Skeletal muscle cell (primary cell): ENCODE results near the gene TRPM2.
"Not testable (repeated sequence)": the region's sequence is repeated elsewhere in the genome, so short reads cannot be mapped to it uniquely, and the experiment has no call there.

ENCODE experiments used
- DNase-seq: peaks from one replicate; pipeline ENCODE4 v3.0.0-alpha.2; 2010; ENCODE audit warnings: low read depth
- H3K4me3 ChIP-seq: 2 replicates; pipeline ENCODE4 v1.5.1; 2011; ENCODE audit warnings: low read depth, mild to moderate bottlenecking, control low read depth, low read length, moderate library complexity

The TRPM2 gene

GRCh38 chr21:44466351-44466954 is 113.0 kb downstream of the TRPM2 start:
- H3K4me3 ChIP-seq, result no peak overlapping the region
- no peak for DNase-seq

DNA sequence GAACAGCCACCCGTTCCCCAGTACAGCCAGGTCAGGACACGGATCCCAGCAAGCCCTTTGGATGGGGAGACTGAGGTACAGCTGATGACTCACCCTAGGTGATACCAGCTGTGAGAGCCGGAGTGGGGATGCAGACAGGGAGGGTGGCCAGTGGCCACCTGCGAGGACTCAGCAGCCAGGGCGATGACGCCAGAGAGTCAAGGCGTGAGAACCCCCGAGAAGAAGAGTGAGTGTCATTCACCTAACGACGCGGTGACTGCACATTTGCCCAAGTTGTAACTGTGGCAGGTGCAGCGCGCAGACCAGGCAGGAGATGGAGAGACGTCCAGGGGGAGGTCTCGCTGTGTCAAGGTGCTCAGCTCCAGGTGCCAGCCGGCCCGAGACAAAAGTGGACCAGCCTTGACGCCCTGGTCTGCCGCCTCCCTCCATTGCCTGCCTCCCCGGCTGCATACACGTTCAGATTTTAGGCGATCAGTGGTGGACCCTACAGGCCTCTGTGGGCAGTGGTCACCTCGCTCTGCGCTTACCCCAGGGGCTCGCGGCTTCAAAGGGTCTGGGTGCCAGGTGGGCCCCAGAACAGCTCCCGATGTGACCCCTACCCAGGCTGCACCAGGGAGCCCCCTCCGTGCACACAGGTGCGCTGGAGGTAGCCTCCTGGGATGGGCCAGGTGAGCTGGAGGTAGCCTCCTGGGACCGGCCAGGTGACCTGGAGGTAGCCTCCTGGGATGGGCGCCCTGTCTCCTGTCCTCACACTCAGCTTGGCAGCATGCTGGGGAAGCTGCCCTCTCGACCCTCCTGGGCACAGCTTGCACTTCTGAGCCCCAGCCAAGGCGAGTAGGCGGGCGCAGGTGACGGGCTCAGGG is 113.8 kb downstream of the TRPM2 start:
- no peak overlapping the region for H3K4me3 ChIP-seq
- no peak for DNase-seq

DNA sequence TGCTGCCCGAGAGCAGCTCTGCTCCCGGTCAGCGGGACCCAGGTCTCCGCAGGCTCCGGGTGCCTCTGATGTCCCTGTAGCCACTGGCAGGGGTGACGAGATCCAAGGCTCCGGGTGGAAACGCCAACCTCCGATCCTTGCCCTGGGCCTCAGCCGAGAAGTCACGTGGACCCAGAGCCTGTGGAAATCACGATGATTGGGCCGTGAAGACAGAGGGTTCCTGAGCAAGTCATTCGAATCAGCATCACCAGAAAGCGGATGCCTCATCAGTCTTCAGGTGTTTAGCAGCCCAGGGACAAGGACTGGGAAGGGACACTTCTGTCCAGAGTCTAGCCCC is 114.4 kb downstream of the TRPM2 start:
- no peak for DNase-seq
- no peak overlapping the region for H3K4me3 ChIP-seq

- DNase-seq, result no peak
Observed at GRCh38 chr21:44471341-44471740, 117.9 kb downstream of the TRPM2 start.

GRCh38 chr21:44471996-44472395 is 118.6 kb downstream of the TRPM2 start:
- no peak overlapping the region for H3K4me3 ChIP-seq
- no peak for DNase-seq

More at GRCh38 chr21:44471341-44471740, 117.9 kb downstream of the TRPM2 start:
- no peak overlapping the region for H3K4me3 ChIP-seq

DNA sequence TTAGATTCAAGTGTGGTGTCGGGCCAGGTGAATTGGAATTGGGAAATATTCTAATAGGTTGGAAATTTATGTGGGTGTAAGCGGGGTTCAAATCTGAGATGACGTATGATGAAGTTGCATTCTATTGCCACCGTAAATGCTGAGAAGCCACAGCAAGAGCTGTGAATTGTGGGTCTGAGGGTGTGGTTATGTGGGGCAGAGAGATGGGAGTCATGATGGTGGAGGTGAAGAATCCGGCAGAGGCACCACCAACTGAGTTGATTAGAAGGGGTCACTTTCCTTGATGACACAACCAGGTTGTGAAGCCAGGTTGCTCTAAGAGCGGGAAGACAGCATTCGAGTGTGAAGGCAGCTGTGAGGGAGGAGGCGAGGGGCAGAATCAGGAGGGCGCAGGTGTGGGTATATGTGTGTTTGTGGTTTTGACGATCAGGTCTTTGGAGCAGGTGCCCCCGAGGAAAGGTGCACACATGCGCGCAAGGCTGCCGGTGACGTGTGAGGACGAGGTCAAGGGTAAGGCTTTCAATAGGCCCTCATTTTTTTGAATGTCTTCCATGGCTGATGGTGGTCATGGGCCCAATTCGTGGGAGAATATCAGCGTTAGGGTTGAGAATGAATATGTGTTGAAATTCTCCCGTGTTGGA is 120.6 kb downstream of the TRPM2 start:
- no peak overlapping the region for H3K4me3 ChIP-seq
- no peak for DNase-seq

DNA sequence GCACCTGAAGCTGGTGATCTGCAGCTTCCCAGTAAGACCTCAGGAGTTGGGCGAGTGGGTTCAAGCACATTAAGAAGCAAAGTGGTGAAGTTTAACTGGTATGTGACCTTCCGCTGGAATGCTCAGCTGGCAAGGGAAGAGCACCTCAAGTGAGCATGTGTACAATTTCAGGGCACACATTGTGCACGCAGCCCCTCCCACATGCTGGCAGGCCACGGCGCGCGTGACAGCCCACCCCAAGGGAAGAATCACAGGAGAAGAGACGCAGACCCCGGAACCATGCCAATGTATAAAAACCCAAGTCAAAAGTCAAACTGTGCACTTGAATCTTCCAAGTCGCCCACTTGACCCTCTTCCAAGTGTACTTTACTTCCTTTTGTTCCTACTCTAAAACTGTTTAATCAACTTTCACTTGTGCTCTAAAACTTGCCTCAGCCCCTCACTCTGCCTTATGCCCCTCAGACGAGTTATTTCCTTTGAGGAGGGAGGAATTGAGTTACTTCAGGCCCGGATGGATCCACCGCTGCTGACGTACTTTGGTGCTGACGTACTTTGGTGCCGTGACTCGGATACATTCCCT is 121.9 kb downstream of the TRPM2 start:
- DNase-seq, result no peak

GRCh38 chr21:44477131-44477530 is 123.7 kb downstream of the TRPM2 start:
- no peak for DNase-seq
- H3K4me3 ChIP-seq, result no peak overlapping the region

More for the DNA sequence above, 121.9 kb downstream of the TRPM2 start:
- H3K4me3 ChIP-seq, result no peak overlapping the region

DNA sequence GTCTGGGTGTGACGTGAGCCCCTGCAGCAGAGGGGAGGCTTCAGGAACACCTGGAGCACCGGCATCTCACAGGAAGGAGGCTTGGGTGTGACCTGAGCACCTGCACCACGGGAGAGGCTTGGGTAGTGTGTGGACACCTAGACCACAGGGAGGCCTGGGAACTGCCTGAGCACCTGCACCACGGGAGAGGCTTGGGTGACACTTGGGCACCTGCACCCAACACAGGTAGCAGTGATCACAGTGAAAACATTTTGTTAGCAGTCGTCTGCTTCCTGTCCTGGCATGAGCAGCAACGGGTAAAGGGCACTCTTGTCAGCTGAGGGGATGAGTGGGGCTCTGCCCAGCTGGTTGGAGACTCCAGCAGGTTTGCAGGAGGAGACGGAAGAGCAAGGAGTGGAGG is 124.3 kb downstream of the TRPM2 start:
- H3K4me3 ChIP-seq, result no peak overlapping the region
- DNase-seq, result no peak

DNA sequence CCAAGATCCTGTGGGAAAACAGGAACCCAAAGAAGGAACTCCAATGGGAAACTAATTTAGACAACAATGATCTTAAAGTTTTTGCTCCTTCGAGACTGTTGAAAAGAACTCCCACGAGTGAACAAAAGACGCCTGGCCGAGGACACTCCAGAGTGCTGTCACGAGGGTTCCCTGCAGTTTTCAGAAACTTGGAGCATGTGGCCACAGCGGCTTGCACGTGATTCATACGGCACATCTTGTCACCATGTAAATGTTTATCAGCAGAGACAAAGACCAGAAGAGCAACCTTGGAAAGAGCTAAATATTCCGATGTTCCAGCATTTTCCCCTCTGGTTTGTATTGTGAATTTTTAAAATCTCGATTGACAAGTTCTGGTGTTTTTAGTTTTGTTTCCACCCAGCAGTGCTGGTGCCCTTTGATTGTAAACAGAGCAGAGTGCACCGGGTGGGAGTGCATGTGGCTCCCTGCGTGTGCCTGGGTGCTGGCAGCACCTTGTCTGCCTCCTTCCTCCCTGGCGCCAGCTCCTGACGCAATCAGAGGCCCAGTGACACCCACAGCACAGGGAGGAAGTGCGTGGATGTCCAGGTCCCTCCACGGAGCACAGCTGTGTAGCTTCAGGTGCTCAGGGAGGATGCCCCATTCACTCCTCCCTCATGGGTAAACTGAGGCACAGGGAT is 124.8 kb downstream of the TRPM2 start:
- DNase-seq, result no peak
- no peak overlapping the region for H3K4me3 ChIP-seq

DNA sequence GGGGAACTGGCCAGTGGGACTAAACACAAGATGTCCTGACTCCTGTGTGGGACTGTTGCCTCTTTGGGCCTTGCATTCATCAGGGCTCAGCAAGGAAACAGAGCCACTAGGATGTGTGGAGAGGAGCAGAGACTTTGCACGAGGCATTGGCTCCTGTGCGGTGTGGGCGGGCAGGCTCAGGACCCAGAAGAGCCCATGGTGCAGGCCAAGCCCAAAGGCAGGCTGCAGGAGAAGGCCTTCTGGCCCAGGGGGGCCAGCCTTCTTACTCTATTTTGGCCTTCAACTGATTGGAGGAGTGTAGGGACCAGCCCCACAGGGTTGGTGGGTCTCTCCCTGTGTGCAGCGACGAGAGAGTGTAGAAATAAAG is 125.4 kb downstream of the TRPM2 start:
- H3K4me3 ChIP-seq, result no peak overlapping the region
- no peak for DNase-seq

- DNase-seq, result not testable (repeated sequence)
Observed at GRCh38 chr21:44479556-44480199, 126.3 kb downstream of the TRPM2 start.

DNA sequence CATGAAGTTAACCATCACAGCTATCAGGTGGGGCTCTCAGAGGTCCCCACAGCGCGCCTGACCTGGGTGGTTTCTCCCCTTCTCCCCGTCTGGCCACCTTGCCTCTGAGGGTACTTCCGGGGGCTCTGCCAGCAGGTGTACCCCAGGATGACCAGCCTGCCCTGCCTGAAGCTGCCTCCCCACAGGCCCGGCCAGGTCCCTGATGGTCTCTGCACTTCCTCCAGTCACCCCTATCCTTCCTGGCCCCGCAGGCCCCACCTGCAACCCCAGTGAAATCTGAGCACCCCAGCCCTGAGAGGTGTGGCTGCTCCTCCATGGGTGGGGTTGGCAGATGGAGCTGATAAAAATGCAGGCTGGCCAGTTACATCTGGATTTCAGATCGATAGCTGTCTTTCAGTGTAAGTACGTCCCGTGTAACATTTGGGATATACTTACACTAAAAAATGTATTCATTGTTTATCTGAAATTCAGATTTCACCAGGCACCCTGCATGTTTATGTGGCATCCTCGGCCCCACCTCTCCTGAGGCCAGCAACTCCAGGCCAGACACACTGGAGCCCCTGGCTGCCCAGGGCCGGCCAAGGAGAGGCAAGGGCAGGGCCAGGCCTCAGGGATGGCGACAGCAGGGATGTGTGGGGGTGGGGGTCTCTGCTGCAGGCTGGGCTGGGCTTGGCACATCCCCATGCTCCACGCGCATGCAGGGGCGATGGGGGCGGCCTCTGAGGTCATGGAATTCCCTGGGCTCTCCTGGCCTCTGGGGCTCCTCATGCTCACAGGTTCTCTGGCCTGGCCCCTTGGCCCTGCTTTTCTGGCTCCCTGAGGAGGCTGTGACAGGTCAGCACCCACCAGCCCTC is 127.0 kb downstream of the TRPM2 start:
- no peak for DNase-seq
- no peak overlapping the region for H3K4me3 ChIP-seq

More at GRCh38 chr21:44479556-44480199, 126.3 kb downstream of the TRPM2 start:
- H3K4me3 ChIP-seq, result not testable (repeated sequence)

GRCh38 chr21:44482581-44483287 is 129.3 kb downstream of the TRPM2 start:
- no peak for DNase-seq
- H3K4me3 ChIP-seq, result no peak overlapping the region

GRCh38 chr21:44483288-44484237 is 130.1 kb downstream of the TRPM2 start:
- H3K4me3 ChIP-seq, result no peak overlapping the region
- DNase-seq, result no peak

DNA sequence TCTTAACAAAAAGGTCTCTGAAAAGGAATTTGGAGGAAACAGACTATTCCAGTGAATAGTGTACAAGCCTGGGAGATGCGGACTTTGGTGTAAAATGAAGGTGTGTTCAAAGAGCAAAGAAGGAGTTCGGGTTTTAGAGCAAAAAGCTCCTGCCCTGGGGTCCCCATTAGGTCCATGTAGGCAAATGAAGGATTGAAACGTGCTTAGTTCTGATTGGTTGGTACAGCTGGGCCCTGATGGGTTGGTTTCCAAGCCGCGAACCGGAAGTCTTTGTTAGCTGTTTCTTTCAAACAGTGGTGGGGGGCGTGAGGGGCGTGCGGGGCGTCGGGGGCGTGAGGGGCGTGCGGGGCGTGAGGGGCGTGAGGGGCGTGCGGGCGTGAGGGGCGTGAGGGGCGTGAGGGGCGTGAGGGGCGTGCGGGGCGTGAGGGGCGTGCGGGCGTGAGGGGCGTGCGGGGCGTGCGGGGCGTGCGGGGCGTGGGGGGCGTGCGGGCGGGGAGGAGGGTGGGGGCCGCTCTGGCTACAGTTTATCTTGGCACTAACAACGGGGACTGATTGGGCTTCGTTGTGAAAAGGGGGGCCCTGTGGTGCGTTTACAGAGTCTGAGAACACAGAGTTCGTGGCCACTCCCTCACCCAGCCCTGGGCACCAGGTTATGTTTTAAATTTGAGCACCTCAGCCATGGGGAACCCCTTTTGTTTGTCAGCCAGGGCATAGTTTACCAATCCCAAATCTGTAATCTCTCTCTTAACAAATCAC is 131.3 kb downstream of the TRPM2 start:
- no peak for DNase-seq
- H3K4me3 ChIP-seq, result no peak overlapping the region
